Measurements from ENCODE around the gene PON2. TPM values are rescaled to one million over a fixed set of nuclear protein-coding genes. Genes with fewer than 3 reads are reported as not detected.

PON2 gene
- total and polyA plus RNA-seq, 2 experiments from 2014 or later, result 39.4 to 42.4 TPM

DNA sequence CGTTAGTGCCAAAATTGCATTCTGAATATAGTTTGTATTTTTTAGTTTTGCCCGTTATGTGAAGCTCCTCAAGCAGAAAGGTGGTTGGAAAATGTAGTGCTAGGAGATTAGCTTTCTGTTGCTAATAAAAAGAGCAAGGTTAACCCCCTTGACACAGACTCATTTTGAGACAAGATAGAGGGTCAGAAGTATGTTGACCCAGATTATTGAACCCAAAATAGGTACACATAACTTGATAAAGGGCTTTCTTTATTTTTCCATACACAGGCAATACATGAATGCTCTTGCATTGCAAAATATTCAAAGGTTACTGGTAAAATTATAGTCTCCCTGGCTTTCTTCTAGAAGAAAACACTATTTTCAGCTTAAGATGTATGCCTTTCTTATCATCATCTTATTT lies 10.0 kb upstream of the PON2 start (continued):
- TF ChIP-seq, protein P1, sequence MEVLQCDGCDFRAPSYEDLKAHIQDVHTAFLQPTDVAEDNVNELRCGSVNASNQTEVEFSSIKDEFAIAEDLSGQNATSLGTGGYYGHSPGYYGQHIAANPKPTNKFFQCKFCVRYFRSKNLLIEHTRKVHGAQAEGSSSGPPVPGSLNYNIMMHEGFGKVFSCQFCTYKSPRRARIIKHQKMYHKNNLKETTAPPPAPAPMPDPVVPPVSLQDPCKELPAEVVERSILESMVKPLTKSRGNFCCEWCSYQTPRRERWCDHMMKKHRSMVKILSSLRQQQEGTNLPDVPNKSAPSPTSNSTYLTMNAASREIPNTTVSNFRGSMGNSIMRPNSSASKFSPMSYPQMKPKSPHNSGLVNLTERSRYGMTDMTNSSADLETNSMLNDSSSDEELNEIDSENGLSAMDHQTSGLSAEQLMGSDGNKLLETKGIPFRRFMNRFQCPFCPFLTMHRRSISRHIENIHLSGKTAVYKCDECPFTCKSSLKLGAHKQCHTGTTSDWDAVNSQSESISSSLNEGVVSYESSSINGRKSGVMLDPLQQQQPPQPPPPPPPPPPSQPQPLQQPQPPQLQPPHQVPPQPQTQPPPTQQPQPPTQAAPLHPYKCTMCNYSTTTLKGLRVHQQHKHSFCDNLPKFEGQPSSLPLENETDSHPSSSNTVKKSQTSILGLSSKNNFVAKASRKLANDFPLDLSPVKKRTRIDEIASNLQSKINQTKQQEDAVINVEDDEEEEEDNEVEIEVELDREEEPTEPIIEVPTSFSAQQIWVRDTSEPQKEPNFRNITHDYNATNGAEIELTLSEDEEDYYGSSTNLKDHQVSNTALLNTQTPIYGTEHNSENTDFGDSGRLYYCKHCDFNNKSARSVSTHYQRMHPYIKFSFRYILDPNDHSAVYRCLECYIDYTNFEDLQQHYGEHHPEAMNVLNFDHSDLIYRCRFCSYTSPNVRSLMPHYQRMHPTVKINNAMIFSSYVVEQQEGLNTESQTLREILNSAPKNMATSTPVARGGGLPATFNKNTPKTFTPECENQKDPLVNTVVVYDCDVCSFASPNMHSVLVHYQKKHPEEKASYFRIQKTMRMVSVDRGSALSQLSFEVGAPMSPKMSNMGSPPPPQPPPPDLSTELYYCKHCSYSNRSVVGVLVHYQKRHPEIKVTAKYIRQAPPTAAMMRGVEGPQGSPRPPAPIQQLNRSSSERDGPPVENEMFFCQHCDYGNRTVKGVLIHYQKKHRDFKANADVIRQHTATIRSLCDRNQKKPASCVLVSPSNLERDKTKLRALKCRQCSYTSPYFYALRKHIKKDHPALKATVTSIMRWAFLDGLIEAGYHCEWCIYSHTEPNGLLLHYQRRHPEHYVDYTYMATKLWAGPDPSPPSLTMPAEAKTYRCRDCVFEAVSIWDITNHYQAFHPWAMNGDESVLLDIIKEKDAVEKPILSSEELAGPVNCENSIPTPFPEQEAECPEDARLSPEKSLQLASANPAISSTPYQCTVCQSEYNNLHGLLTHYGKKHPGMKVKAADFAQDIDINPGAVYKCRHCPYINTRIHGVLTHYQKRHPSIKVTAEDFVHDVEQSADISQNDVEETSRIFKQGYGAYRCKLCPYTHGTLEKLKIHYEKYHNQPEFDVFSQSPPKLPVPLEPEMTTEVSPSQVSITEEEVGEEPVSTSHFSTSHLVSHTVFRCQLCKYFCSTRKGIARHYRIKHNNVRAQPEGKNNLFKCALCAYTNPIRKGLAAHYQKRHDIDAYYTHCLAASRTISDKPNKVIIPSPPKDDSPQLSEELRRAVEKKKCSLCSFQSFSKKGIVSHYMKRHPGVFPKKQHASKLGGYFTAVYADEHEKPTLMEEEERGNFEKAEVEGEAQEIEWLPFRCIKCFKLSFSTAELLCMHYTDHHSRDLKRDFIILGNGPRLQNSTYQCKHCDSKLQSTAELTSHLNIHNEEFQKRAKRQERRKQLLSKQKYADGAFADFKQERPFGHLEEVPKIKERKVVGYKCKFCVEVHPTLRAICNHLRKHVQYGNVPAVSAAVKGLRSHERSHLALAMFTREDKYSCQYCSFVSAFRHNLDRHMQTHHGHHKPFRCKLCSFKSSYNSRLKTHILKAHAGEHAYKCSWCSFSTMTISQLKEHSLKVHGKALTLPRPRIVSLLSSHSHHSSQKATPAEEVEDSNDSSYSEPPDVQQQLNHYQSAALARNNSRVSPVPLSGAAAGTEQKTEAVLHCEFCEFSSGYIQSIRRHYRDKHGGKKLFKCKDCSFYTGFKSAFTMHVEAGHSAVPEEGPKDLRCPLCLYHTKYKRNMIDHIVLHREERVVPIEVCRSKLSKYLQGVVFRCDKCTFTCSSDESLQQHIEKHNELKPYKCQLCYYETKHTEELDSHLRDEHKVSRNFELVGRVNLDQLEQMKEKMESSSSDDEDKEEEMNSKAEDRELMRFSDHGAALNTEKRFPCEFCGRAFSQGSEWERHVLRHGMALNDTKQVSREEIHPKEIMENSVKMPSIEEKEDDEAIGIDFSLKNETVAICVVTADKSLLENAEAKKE (CRISPR knock-in tag; IDR thresholded peaks at IDR 0.05), result no peak
- TF ChIP-seq NANOG (IDR thresholded peaks at IDR 0.05; ENCODE audit: borderline replicate concordance), result no peak
- TF ChIP-seq, protein P2, sequence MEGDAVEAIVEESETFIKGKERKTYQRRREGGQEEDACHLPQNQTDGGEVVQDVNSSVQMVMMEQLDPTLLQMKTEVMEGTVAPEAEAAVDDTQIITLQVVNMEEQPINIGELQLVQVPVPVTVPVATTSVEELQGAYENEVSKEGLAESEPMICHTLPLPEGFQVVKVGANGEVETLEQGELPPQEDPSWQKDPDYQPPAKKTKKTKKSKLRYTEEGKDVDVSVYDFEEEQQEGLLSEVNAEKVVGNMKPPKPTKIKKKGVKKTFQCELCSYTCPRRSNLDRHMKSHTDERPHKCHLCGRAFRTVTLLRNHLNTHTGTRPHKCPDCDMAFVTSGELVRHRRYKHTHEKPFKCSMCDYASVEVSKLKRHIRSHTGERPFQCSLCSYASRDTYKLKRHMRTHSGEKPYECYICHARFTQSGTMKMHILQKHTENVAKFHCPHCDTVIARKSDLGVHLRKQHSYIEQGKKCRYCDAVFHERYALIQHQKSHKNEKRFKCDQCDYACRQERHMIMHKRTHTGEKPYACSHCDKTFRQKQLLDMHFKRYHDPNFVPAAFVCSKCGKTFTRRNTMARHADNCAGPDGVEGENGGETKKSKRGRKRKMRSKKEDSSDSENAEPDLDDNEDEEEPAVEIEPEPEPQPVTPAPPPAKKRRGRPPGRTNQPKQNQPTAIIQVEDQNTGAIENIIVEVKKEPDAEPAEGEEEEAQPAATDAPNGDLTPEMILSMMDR (conservative IDR thresholded peaks at IDR 0.05; ENCODE audit: low read depth in 2 of 2), result no peak
- no peak for TF ChIP-seq EZH2phosphoT487 (IDR thresholded peaks at IDR 0.05; ENCODE audit: unreplicated experiment)
- TF ChIP-seq, protein P3, sequence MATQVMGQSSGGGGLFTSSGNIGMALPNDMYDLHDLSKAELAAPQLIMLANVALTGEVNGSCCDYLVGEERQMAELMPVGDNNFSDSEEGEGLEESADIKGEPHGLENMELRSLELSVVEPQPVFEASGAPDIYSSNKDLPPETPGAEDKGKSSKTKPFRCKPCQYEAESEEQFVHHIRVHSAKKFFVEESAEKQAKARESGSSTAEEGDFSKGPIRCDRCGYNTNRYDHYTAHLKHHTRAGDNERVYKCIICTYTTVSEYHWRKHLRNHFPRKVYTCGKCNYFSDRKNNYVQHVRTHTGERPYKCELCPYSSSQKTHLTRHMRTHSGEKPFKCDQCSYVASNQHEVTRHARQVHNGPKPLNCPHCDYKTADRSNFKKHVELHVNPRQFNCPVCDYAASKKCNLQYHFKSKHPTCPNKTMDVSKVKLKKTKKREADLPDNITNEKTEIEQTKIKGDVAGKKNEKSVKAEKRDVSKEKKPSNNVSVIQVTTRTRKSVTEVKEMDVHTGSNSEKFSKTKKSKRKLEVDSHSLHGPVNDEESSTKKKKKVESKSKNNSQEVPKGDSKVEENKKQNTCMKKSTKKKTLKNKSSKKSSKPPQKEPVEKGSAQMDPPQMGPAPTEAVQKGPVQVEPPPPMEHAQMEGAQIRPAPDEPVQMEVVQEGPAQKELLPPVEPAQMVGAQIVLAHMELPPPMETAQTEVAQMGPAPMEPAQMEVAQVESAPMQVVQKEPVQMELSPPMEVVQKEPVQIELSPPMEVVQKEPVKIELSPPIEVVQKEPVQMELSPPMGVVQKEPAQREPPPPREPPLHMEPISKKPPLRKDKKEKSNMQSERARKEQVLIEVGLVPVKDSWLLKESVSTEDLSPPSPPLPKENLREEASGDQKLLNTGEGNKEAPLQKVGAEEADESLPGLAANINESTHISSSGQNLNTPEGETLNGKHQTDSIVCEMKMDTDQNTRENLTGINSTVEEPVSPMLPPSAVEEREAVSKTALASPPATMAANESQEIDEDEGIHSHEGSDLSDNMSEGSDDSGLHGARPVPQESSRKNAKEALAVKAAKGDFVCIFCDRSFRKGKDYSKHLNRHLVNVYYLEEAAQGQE (IDR thresholded peaks at IDR 0.05; ENCODE audit: unreplicated experiment), result no peak
- no peak for TF ChIP-seq EZH2 (IDR thresholded peaks at IDR 0.05; ENCODE audit: low read depth, unreplicated experiment)
- TF ChIP-seq ZNF114 (CRISPR knock-in tag; IDR thresholded peaks at IDR 0.05), result no peak
- no peak for TF ChIP-seq ZNF331 (CRISPR knock-in tag; IDR thresholded peaks at IDR 0.05; ENCODE audit: low read depth)
